OCI-LY1 (cell line): ENCODE data around the gene GID8.

Experiments
- EZH2 ChIP-seq: fragments of 200-600 bp; sonication (generic), shearing (Covaris generic); IDR thresholded peaks from 2 replicates; pipeline ENCODE4 v1.8.0; 2017; ENCODE audit warnings: borderline replicate concordance, mixed run types, mild to moderate bottlenecking, antibody characterized with exemption, low read length, moderate library complexity, mixed read lengths
- TF ChIP-seq, protein P1 (sequence below): fragments of 200-600 bp; sonication (generic), shearing (Covaris generic); IDR thresholded peaks from 2 replicates; pipeline ENCODE4 v1.5.1; 2017; ENCODE audit warnings: mild to moderate bottlenecking, antibody characterized with exemption, low read length, moderate library complexity, mixed read lengths

DNA sequence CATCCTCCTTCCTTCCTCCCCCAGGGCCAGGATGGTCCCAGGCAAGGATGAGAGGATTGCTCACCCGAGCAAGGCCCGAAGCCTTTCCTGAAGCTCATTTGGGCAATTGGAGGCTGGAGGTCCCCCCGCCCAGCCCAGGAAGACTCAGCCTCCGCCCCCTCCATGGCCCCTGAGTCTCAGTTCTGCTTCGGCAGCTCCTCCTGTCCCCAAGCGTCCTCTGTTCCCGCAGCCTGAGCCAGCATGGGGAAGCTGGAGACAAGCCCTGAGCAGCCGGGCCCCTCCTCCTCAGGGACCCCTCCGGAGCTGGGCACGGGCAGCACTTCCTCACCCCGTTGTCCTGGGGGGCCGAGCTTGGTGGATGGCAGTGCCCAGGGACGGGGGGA, 40.6 kb downstream of the GID8 start:
- TF ChIP-seq, protein P1, sequence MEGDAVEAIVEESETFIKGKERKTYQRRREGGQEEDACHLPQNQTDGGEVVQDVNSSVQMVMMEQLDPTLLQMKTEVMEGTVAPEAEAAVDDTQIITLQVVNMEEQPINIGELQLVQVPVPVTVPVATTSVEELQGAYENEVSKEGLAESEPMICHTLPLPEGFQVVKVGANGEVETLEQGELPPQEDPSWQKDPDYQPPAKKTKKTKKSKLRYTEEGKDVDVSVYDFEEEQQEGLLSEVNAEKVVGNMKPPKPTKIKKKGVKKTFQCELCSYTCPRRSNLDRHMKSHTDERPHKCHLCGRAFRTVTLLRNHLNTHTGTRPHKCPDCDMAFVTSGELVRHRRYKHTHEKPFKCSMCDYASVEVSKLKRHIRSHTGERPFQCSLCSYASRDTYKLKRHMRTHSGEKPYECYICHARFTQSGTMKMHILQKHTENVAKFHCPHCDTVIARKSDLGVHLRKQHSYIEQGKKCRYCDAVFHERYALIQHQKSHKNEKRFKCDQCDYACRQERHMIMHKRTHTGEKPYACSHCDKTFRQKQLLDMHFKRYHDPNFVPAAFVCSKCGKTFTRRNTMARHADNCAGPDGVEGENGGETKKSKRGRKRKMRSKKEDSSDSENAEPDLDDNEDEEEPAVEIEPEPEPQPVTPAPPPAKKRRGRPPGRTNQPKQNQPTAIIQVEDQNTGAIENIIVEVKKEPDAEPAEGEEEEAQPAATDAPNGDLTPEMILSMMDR: no peak
- no peak for TF ChIP-seq EZH2
